HG02642 (cell line): ENCODE results near the gene ADARB2.
"Not testable (repeated sequence)": the region's sequence is repeated elsewhere in the genome, so short reads cannot be mapped to it uniquely, and the experiment has no call there.

Experiments
- ATAC-seq: cut with Tn5 transposase; IDR thresholded peaks from one replicate; pipeline ENCODE4 v1.9.1; 2021; ENCODE audit warnings: mild to moderate bottlenecking; ENCODE audit not compliant: unreplicated experiment, poor library complexity

The ADARB2 gene

DNA sequence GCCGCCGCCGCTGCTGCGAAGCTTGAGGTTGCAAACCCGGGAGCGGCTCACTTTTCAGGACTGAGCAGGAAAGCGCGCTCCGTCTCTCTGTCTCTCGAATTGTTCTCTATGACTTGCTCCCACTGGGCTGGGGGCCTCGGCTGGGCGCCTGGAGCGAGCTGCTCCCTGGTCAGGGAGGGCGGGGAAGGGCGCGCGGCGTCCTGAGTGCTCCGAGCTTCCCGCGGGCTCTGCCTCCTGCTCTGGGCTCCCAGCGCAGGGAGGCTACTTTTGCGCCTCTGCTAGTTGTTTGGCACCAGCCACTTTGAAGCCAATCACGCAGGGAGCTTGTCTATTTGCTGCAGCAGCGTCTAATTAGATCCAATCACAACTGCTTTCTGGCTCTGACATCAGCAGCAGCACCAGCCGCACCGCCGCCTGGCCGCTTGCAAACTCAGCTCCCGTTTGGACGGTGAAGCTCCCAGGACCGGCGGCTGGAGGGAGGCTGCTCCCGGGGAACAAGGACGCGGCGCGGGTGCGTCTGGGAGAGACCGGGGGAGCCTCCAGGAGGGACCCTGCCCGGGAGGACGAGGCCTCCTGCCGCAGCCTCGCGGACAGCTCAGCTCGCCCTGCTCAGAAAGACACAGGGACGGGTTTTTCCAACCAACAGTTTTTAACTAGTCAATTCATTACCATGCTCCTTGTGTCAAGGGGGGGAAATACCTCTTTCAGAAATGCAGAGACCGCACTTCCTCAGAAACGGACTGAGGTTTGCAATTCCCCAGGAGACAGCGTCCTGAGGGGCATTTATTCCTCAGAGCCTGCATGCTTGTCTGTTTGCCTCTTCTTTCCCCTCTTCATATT lies at the start of gene ADARB2:
TSS of gene ADARB2 (minus strand) at position 304 of the 840 bp plus-strand sequence.
- ATAC-seq: peak; percentile 78

DNA sequence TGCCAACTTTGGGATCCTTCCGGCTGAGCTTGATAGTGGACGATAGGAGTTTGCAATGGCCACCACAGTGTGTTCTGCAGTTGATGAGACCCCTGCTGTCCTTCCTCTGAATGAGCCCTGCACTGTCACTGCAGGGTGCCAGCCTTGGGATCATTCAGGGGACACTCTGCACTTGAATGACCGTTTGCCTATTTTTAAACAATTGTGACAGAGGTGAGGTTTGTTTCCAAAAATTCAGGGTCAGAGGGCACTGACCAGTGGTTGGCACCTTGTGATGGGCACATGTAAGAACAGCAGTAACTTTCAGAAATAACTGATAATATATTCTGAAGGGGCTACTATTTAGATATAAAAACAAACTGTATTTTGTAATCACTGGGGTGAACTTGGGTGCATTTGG lies 48.5 kb upstream of the ADARB2 start:
- no peak for ATAC-seq

DNA sequence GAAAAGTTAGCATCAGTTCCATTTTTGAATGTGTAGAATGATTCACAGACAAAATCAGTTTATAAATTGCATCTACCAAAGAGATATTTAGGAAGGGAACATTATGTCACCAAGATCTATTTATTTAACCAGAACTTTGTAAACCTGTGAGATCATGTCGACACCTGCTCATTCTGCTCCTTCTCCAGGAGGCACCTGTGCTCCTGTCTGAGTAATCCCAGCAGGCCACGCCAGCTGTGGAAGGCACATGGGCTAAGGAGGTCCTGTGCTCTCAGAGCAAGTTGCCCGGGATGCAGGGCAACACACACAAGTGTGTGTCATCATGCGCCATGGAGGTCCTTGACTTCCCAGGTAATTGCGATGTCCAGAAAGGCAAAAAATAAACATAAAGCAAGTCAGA lies 45.5 kb upstream of the ADARB2 start:
- no peak for ATAC-seq

DNA sequence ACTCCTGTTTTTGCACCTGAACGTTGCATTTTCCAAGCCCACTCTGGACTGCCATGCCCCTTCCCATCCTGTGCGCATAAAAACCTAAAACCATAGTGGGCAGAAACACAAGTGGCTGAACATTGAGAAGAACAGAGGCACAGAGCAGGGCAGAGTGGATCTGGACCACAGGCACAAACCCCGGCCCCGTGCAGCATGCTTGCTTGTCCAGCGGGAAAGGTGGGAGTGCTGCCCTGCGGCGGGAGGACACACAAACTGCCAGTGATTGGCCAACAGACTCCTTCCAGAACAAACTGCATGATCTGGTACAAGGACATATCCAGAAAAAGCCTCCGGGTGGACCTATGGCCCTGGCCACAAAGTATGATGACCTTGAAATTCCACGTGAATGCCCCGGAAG lies 42.5 kb upstream of the ADARB2 start:
- ATAC-seq: no peak

DNA sequence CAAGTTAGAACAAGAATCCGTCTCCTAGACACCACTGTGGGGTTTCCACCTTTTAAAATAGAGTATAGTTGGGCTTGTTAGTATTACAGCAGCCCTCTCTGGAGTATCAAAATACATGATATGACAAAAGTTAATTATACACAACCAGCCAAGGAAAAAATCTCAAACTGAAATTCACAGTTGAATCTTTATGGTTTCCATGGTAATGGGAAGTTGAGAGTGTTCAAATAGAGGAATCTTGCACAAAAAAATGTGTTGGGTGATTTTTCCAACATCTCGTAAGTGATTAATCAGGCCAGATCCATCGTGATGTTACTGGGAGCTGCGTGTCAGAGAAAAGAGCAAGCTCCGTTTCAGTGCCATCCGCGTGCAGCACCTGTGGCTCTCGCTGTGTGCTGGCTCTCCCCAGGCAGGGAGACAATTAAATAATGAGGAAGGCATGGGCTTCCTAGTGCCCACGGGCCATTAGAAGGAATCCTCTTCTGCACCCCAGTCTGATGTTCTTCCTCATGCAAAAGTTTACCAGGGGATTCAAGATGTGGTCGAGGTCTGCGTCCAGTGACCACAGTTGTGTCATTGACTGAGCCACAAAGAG lies 41.1 kb upstream of the ADARB2 start:
- ATAC-seq: no peak

DNA sequence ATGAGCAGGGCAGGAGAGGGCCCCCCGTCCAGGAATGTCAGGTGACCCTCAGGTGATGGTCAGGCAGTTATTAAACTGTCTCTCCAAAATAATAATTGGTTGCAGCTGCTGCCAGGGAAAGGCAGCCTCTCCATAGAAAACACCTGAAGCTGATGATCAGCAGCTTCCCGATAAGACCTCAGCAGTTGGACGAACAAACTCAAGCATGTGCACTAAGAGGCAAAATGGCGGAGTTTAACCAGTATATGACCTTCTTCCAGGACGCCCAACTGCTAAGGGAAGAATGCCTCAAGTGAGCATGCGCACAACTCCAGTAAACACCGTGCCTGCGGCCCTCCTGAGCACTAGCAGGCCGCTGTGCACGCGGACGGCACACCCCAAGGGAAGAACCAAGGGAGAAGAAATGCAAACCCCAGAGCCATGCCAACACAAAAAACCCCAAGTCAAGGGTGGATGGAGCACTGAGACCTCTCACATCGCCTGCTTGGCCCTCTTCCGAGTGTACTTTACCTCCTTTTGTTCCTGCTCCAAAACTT lies 38.9 kb upstream of the ADARB2 start:
- no peak for ATAC-seq

DNA sequence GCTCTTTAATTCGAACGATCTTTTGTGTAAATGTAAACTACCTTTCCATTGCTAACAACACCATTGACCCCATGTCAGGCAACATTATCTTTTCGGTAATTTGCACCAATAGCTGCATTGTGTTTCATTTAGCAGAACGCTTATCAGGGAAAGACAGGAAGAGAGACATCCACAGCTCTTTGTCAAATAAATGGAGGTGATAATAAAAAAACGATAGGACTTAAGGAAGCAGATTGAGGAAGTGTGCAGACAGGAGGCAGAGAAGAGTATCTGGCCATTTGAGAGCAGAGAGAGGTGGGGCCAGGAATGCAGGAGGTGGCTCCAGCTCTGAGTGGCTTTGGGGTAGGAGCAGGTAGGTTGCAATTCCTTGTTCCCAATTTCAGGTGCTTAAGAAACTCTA lies 37.5 kb upstream of the ADARB2 start:
- ATAC-seq: no peak

DNA sequence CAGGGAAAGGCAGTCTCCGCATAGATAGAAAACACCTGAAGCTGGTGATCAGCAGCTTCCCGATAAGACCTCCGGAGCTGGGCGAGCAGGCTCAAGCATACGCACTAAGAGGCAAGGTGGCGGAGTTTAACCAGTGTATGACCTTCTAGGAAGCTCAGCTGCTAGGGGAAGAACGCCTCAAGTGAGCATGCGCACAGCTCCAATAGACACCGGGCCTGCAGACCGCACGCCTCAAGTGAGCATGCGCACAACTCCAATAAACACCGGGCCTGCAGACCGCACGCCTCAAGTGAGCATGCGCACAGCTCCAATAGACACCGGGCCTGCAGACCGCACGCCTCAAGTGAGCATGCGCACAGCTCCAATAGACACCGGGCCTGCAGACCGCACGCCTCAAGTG lies 35.9 kb upstream of the ADARB2 start:
- not testable (repeated sequence) for ATAC-seq

DNA sequence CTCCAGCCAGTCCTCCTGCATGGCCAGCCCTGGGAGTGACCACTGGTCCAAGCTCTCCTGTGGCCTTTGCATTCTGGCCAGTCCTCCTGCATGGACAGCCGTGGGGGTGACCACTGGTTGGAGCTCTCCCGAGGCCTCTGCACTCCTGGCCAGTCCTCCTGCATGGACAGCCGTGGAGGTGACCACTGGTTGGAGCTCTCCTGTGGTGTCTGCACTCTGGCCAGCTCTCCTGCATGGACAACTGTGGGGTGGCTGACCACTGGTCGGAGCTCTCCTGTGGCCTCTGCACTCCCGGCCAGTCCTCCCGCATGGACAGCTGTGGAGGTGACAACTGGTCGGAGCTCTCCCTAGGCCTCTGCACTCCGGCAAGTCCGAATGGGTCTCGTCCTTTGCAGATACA lies 28.7 kb upstream of the ADARB2 start:
- no peak for ATAC-seq

DNA sequence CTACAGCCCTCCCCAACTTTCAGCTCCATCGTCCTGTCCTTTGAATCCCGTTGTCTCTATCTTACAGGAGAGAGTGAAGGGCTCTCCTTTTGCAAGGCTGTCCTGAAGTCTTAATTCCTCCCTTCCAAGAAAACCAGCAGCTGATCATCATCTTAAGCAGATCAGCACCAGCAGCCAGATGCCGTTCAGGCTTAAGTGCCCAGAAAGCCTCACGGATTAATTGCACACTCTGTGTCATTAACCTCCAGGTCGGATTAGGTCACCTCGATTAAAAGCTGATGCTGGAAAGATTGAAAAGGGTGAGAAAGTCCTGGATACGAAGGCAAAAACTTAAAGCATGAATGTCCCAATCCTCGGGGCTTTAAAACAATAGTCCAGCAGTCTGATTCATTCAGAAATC lies 24.8 kb upstream of the ADARB2 start:
- no peak for ATAC-seq

DNA sequence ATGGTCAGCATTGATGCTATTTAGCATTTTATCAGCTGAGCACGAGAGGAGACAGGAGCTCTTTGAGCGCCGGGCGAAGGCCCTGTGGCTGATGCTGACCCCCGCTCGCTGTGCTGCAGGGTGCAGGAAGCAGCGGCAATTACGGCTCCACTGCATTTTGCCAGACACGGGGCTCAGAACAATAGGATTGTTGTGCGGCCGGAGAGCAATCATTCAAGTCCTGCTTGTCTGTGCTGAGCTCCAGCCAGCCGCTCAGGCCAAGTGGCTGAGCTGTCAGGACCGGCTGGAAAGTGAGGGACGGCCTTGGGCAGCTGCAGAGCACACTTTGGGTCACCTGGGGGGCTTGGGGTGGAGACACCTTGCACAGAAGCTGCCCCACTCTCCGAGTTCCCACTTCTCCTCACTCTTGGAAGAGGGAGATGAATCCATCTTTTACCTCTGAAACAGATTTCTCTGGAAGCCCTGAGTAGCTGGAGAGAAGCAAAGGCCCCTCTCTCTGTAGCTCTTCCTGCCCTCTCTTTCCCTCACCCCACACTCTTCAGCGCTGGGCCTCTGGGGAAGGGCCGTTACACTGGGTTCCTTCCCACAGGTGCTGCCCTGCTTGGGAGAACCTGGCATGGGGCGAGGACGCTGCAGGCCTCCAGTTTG lies 17.3 kb upstream of the ADARB2 start:
- no peak for ATAC-seq

DNA sequence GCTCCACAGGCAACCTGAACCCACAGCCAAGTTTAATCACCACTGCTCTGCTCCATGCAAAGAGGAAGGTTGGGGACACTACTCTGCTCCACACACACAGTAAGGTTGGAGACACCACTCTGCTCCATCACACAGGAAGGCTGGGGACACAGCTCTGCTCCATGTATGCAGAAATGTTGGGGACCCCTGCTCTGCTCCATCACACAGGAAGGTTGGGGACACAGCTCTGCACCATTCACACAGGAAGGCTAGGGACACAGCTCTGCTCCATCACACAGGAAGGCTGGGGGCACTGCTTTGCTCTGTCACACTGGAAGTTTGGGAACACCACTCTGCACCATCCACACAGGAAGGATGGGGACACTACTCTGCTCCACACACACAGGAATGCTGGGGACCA lies 14.8 kb upstream of the ADARB2 start:
- ATAC-seq: no peak

DNA sequence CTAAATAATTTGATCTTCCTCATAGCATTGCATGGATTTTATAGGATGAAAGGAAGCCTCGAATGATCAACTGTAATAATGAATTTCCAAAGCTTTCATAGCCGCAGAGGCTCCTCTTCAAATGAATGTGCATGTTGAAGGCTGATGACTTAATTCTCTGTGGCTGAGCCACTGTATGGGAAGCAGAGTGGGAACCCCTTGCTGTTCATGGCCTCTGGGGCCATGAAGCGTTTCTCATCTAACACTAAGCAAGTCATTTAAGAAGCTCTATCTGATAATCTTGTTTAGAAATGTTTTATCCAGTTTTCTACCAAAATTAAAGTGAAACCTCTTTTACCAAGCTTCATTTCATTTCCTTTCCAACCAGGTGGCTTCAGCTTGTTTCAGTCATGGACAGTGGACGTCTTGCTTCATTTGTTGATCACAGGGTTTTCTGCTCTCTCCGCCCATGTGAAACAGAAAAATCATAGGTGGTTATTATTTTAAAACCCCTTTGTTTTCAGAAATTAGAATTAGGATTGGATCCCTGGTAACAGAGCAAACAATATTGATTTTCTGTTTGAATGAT lies 10.3 kb upstream of the ADARB2 start:
- no peak for ATAC-seq

DNA sequence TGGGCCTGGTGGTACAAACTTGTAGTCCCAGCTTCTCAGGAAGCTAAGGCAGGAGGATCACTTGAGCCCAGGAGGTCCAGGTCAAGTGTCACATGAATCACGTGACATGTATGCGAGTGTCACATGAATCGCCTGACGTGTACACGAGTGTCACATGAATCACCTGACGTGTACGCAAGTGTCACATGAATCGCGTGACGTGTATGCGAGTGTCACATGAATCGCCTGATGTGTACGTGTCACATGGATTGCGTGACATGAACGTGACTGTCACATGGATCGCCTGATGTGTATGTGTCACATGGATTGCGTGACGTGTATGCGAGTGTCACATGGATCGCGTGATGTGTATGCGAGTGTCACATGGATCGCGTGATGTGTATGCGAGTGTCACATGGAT lies 9.5 kb upstream of the ADARB2 start:
- no peak for ATAC-seq

DNA sequence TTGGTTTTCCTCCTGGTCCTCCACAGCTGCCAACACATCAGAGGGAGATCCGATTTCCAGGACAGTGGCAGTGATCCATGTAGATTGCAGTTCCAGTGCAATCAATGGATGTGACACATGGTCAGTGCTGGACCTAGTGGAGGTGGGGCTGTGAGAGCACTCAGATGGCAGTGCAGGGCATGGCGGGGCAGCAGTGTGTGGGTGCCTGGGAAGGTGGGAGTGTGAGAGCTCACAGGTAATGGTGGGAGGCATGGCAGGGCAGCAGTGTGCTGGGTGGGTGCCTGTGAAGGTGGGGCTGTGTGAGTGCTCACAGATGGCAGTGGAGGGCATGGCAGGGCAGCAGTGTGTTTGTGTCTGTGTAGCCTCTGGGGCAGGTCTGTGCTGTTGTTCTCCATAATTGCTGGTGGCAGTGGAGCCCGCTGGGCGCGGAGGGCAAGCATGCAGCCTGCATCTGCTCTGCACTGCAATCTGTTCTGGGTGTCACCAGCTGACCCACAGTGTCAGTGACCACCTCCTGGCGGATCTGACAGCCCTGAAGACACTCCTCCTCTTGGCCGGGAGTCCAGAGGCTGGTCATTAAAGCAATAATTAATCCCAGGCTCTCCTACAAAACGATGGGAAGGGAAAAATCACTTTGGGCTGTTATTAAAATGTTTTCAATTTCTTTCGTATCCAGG lies 8.6 kb upstream of the ADARB2 start:
- ATAC-seq: no peak

DNA sequence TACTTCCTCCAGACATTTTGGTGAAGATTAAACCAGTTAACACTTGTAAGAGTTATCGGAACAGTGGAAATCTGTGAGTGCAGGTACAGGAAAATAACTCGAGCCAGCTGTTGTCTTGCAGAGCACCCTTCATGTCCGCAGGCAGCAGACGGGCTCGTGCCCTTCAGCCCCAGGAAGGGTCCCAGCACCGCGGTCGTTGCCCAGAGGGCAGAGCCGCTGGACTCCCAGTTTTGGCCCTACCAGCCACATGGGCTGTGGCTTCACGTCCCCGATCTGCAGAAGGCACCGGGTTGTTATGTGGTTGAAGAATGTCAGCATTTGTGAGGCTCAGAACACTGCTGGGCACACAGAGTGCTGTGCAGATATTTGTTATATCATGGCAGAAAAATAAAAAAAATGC lies 7.2 kb upstream of the ADARB2 start:
- ATAC-seq: no peak

DNA sequence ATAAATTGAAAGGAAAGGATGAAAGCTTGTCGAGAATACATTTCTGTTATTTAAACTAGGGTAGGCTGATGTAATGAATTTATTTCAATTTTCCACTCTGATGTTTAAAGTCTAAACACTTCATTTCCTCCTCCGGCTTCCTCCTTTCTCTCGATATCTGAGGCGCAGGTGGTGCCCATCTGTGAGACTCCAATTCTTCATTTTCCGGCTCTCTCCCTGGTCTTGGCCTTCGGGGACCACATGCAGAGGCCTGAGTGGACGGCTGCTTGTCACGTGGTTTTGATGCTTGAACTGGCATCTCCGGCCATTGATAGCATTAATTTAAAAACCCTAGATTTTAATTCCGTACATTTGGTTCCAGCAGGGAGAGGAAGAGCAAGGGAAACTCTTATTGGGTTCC lies 5.8 kb upstream of the ADARB2 start:
- ATAC-seq: no peak

DNA sequence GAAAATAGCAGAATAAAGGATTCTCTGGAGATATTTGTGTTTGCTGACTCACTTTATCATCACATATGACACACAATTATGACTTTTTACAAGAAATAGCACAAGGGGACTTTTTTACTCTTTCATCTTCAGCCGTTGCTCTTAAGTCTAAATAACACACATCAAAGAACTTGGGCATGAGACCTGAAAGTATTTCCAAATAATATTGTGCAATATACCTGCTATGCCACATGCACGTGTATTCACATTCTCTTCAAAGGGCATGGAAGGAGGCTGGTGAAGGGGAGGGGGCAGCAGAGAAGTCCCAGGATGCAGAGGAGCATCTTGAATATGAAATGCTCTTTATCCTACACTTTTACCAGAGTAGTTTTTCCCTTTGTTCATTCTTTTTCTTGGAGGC lies 4.1 kb upstream of the ADARB2 start:
- no peak for ATAC-seq

DNA sequence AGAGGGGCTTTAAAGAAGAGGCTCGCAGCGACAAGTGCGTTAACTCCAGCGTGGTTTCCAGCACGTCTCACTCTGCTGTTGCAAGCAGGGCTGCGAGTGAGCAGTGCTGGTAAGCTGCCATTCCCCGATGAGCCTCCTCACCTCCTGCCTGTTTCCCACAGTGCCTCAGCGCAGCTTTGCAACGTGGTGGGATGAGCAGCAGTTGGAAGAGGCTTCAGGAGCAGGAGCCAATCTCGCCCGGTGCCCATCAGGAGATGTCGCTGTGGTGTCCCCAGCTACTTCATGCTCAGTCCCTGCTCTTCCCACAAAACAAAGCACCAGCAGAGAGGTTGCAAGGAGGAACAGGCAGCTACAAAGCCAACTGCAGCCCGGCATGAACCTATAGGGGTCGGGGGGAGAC lies 2.4 kb upstream of the ADARB2 start:
- ATAC-seq: no peak

DNA sequence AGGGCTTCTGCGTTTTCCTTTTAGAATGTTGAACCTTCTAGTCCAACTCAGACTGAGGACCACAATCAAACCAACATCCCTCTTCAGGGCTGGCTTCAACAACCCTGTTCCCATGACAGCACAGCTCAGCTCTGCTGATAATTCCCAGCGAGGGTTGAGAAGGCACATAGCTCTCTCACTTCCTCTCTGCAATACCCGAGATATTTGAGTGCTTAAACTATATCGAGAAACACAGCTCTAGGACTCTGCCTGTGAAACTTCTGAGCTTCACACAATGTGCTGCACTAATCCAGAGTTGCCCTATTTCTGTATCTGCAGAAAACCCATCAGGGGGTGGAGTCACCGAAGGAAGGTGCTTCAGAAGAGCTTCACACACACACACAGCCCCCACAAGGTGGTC lies 1.6 kb upstream of the ADARB2 start:
- peak; percentile 54 for ATAC-seq

DNA sequence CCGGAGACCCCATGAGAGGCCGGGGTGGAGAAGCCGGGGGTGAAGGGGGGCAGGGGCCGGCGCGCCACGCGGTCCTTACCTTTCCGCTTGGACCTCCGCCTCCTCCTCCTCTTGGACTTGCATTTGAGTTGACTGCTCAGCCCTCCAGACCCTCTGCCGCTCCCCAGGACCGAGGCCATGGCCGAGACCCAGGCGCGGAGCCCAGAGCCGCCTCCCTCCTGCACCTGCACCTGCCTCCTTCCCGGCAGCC lies 428 bp downstream of the ADARB2 start:
- peak; percentile 15 for ATAC-seq
